WTC11 (cell line): ENCODE results near the gene ATF6B. TPM values are rescaled to one million over a fixed set of nuclear protein-coding genes. Genes with fewer than 3 reads are reported as not detected.

Experiments
- ATAC-seq: fragments of 200-7000 bp; cut with Tn5 transposase; 2 replicates; pipeline ENCODE4 v1.10.0; 2021; ENCODE audit warnings: mild to moderate bottlenecking, moderate library complexity
- CTCF ChIA-PET: fragments of 300-600 bp; sonication (Branson Sonifier 250); formaldehyde crosslinking; loops from one replicate; lab custom pipeline; 2021; ENCODE audit warnings: antibody characterized with exemption; lab: Charles Lee
- POLR2A ChIA-PET: fragments of 350-600 bp; sonication (Branson Sonifier 250); formaldehyde crosslinking; loops from one replicate; lab custom pipeline; 2021; ENCODE audit warnings: antibody characterized with exemption; lab: Charles Lee
- DNase-seq: peaks from one replicate; pipeline ENCODE4 v3.0.0; 2021; ENCODE audit warnings: low spot score
- H3K27ac Mint-ChIP-seq: 2 replicates; pipeline ENCODE4 v1.8.0; 2021; ENCODE audit warnings: mixed read lengths
- H3K27me3 Mint-ChIP-seq: 2 replicates; pipeline ENCODE4 v1.8.0; 2021; ENCODE audit warnings: low read depth, mild to moderate bottlenecking, moderate library complexity, mixed read lengths
- H3K36me3 Mint-ChIP-seq: 2 replicates; pipeline ENCODE4 v1.8.0; 2021; ENCODE audit warnings: mixed read lengths
- H3K4me1 Mint-ChIP-seq: 2 replicates; pipeline ENCODE4 v1.8.0; 2022; ENCODE audit warnings: mixed read lengths
- H3K4me3 Mint-ChIP-seq: 2 replicates; pipeline ENCODE4 v1.8.0; 2021; ENCODE audit warnings: mild to moderate bottlenecking, moderate library complexity, mixed read lengths
- H3K9me3 Mint-ChIP-seq: 2 replicates; pipeline ENCODE4 v1.8.0; 2021; ENCODE audit warnings: mixed read lengths
- EMX1 ChIP-seq: fragments of 250-450 bp; sonication (Bioruptor Pico); IDR thresholded peaks from 2 replicates; pipeline ENCODE4 v1.8.0; 2021; ENCODE audit warnings: mild to moderate bottlenecking
- FOXP1 ChIP-seq: sonication (generic); formaldehyde crosslinking; IDR thresholded peaks from 2 replicates; pipeline ENCODE4 v1.8.0; 2022; ENCODE audit warnings: missing genetic modification reagents, mild to moderate bottlenecking, moderate library complexity, borderline replicate concordance
- HMGA2 ChIP-seq: fragments of 250-450 bp; sonication (Bioruptor Pico); IDR thresholded peaks from 2 replicates; pipeline ENCODE4 v1.4.0; 2021; ENCODE audit warnings: mild to moderate bottlenecking, moderate library complexity
- JAZF1 ChIP-seq: fragments of 250-450 bp; sonication (Bioruptor Pico); IDR thresholded peaks from 2 replicates; pipeline ENCODE4 v1.9.0; 2021; ENCODE audit warnings: moderate library complexity, mild to moderate bottlenecking, inconsistent platforms
- JUN ChIP-seq: sonication (generic); formaldehyde crosslinking; IDR thresholded peaks from 2 replicates; pipeline ENCODE4 v1.8.0; 2023; ENCODE audit warnings: mild to moderate bottlenecking, missing genetic modification reagents
- KAT7 ChIP-seq: sonication (generic); formaldehyde crosslinking; IDR thresholded peaks from 2 replicates; pipeline ENCODE4 v1.8.1; 2023; ENCODE audit warnings: missing genetic modification reagents, mild to moderate bottlenecking, borderline replicate concordance
- NFE2L1 ChIP-seq: sonication (generic); formaldehyde crosslinking; IDR thresholded peaks from 2 replicates; pipeline ENCODE4 v1.8.1; 2023; ENCODE audit warnings: missing genetic modification reagents
- PRRX2 ChIP-seq: fragments of 250-450 bp; sonication (Bioruptor Pico); IDR thresholded peaks from 2 replicates; pipeline ENCODE4 v1.8.0; 2021; ENCODE audit warnings: mild to moderate bottlenecking
- SOX15 ChIP-seq: fragments of 250-450 bp; sonication (Bioruptor Pico); IDR thresholded peaks from 2 replicates; pipeline ENCODE4 v1.9.0; 2021; ENCODE audit warnings: mild to moderate bottlenecking
- TEAD4 ChIP-seq: sonication (generic); formaldehyde crosslinking; IDR thresholded peaks from 2 replicates; pipeline ENCODE4 v1.8.0; 2022; ENCODE audit warnings: mild to moderate bottlenecking, missing genetic modification reagents
- ZNF219 ChIP-seq: sonication (generic); formaldehyde crosslinking; IDR thresholded peaks from 2 replicates; pipeline ENCODE4 v1.8.0; 2023; ENCODE audit warnings: missing genetic modification reagents, mild to moderate bottlenecking, borderline replicate concordance
- ZNF317 ChIP-seq: sonication (generic); formaldehyde crosslinking; IDR thresholded peaks from 2 replicates; pipeline ENCODE4 v1.8.1; 2023; ENCODE audit warnings: low read depth, mild to moderate bottlenecking, moderate library complexity, missing genetic modification reagents, borderline replicate concordance
- ZNF416 ChIP-seq: fragments of 250-450 bp; sonication (Bioruptor Pico); IDR thresholded peaks from 2 replicates; pipeline ENCODE4 v1.9.0; 2021; ENCODE audit warnings: mild to moderate bottlenecking, inconsistent platforms
- total RNA-seq: library from RNA; stranded (reverse); gene quantifications from 3 replicates; pipeline ENCODE4 v1.2.3, GENCODE V29; 2021
- TF ChIP-seq, protein P1 (sequence below): fragments of 250-450 bp; sonication (Bioruptor Pico); IDR thresholded peaks from 2 replicates; pipeline ENCODE4 v1.9.0; 2021; ENCODE audit warnings: moderate library complexity, mild to moderate bottlenecking, inconsistent platforms, borderline replicate concordance
- TF ChIP-seq, protein P2 (sequence below): sonication (generic); formaldehyde crosslinking; IDR thresholded peaks from 2 replicates; pipeline ENCODE4 v1.8.1; 2023; ENCODE audit warnings: mild to moderate bottlenecking, missing genetic modification reagents, borderline replicate concordance
- TF ChIP-seq, protein P3 (sequence below): sonication (generic); formaldehyde crosslinking; IDR thresholded peaks from 2 replicates; pipeline ENCODE4 v1.8.0; 2022; ENCODE audit warnings: mild to moderate bottlenecking, missing genetic modification reagents
- TF ChIP-seq, protein P4 (sequence below): fragments of 250-450 bp; sonication (Bioruptor Pico); IDR thresholded peaks from 2 replicates; pipeline ENCODE4 v1.9.0; 2021; ENCODE audit warnings: mild to moderate bottlenecking
- TF ChIP-seq, protein P5 (sequence below): sonication (generic); formaldehyde crosslinking; conservative IDR thresholded peaks from 2 replicates; pipeline ENCODE4 v1.8.1; 2022; ENCODE audit warnings: mild to moderate bottlenecking, missing genetic modification reagents
- TF ChIP-seq, protein P6 (sequence below): sonication (generic); formaldehyde crosslinking; IDR thresholded peaks from 2 replicates; pipeline ENCODE4 v1.8.1; 2023; ENCODE audit warnings: mild to moderate bottlenecking, moderate library complexity, missing genetic modification reagents
- TF ChIP-seq, protein P7 (sequence below): fragments of 250-450 bp; sonication (Bioruptor Pico); conservative IDR thresholded peaks from 2 replicates; pipeline ENCODE4 v1.9.0; 2021; ENCODE audit warnings: mild to moderate bottlenecking
- TF ChIP-seq, protein P8 (sequence below): sonication (generic); formaldehyde crosslinking; IDR thresholded peaks from 2 replicates; pipeline ENCODE4 v1.8.0; 2022; ENCODE audit warnings: mild to moderate bottlenecking, missing genetic modification reagents
- TF ChIP-seq, protein P9 (sequence below): sonication (generic); formaldehyde crosslinking; IDR thresholded peaks from 2 replicates; pipeline ENCODE4 v1.8.1; 2022; ENCODE audit warnings: mild to moderate bottlenecking, missing genetic modification reagents, moderate library complexity, borderline replicate concordance

The ATF6B gene
- total RNA-seq, 1 experiment from 2014 or later: 47.5 TPM

DNA sequence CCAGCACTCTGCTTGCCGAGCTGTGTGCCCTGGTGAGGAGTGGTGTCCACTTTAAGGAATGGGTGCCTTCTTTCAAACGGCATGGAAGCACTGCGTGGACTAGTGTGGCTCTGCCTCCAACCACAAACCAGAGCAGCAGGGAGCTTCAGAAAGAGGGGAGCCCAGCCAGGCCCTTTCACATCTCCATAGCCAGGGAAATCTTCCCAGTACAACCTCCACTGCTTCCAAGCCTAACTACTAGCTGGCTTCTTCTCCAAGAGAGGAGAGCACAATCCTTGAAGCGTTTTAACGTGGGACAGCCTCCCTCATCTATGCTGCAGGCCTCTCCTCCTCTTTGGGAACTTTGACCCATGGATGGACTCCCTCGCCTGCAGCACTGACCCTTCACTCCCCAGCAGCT lies 45.6 kb downstream of the ATF6B start:
- DNase-seq: no peak
- H3K27me3 Mint-ChIP-seq: peaks cover 13% of the 10 kb centered on the region
- H3K9me3 Mint-ChIP-seq: no peaks in the 10 kb centered on the region
- H3K4me3 Mint-ChIP-seq: no peak overlapping the region
- TF ChIP-seq, protein P1, sequence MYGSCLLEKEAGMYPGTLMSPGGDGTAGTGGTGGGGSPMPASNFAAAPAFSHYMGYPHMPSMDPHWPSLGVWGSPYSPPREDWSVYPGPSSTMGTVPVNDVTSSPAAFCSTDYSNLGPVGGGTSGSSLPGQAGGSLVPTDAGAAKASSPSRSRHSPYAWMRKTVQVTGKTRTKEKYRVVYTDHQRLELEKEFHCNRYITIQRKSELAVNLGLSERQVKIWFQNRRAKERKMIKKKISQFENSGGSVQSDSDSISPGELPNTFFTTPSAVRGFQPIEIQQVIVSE: no peak
- TF ChIP-seq ZNF416 (no peak), JUN (CRISPR knock-in tag) (no peak), FOXP1 (no peak), JAZF1 (no peak), HMGA2 (CRISPR knock-in tag) (no peak), SOX15 (no peak), ZNF219 (CRISPR knock-in tag) (no peak), EMX1 (no peak), ZNF317 (CRISPR knock-in tag) (no peak), PRRX2 (CRISPR knock-in tag) (no peak), TEAD4 (CRISPR knock-in tag) (no peak)
- TF ChIP-seq, protein P2, sequence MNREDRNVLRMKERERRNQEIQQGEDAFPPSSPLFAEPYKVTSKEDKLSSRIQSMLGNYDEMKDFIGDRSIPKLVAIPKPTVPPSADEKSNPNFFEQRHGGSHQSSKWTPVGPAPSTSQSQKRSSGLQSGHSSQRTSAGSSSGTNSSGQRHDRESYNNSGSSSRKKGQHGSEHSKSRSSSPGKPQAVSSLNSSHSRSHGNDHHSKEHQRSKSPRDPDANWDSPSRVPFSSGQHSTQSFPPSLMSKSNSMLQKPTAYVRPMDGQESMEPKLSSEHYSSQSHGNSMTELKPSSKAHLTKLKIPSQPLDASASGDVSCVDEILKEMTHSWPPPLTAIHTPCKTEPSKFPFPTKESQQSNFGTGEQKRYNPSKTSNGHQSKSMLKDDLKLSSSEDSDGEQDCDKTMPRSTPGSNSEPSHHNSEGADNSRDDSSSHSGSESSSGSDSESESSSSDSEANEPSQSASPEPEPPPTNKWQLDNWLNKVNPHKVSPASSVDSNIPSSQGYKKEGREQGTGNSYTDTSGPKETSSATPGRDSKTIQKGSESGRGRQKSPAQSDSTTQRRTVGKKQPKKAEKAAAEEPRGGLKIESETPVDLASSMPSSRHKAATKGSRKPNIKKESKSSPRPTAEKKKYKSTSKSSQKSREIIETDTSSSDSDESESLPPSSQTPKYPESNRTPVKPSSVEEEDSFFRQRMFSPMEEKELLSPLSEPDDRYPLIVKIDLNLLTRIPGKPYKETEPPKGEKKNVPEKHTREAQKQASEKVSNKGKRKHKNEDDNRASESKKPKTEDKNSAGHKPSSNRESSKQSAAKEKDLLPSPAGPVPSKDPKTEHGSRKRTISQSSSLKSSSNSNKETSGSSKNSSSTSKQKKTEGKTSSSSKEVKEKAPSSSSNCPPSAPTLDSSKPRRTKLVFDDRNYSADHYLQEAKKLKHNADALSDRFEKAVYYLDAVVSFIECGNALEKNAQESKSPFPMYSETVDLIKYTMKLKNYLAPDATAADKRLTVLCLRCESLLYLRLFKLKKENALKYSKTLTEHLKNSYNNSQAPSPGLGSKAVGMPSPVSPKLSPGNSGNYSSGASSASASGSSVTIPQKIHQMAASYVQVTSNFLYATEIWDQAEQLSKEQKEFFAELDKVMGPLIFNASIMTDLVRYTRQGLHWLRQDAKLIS (CRISPR knock-in tag): no peak
- TF ChIP-seq, protein P3, sequence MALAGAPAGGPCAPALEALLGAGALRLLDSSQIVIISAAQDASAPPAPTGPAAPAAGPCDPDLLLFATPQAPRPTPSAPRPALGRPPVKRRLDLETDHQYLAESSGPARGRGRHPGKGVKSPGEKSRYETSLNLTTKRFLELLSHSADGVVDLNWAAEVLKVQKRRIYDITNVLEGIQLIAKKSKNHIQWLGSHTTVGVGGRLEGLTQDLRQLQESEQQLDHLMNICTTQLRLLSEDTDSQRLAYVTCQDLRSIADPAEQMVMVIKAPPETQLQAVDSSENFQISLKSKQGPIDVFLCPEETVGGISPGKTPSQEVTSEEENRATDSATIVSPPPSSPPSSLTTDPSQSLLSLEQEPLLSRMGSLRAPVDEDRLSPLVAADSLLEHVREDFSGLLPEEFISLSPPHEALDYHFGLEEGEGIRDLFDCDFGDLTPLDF: no peak
- TF ChIP-seq, protein P4, sequence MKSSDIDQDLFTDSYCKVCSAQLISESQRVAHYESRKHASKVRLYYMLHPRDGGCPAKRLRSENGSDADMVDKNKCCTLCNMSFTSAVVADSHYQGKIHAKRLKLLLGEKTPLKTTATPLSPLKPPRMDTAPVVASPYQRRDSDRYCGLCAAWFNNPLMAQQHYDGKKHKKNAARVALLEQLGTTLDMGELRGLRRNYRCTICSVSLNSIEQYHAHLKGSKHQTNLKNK (CRISPR knock-in tag): no peak
- TF ChIP-seq, protein P5, sequence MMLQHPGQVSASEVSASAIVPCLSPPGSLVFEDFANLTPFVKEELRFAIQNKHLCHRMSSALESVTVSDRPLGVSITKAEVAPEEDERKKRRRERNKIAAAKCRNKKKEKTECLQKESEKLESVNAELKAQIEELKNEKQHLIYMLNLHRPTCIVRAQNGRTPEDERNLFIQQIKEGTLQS (CRISPR knock-in tag): no peak
- TF ChIP-seq, protein P6, sequence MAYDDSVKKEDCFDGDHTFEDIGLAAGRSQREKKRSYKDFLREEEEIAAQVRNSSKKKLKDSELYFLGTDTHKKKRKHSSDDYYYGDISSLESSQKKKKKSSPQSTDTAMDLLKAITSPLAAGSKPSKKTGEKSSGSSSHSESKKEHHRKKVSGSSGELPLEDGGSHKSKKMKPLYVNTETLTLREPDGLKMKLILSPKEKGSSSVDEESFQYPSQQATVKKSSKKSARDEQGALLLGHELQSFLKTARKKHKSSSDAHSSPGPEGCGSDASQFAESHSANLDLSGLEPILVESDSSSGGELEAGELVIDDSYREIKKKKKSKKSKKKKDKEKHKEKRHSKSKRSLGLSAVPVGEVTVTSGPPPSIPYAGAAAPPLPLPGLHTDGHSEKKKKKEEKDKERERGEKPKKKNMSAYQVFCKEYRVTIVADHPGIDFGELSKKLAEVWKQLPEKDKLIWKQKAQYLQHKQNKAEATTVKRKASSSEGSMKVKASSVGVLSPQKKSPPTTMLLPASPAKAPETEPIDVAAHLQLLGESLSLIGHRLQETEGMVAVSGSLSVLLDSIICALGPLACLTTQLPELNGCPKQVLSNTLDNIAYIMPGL (CRISPR knock-in tag): no peak
- TF ChIP-seq, all 79 proteins: peak for 0
- no peaks in the 10 kb centered on the region for H3K36me3 Mint-ChIP-seq
- ChIA-PET POLR2A (no interaction called here), CTCF (interaction anchor here (0.6 to 3.0 kb wide), 2 partner anchors 21 to 35 kb away, joined by 3 to 15 read pairs; no protein-coding TSS in a partner anchor)
- peaks cover 11% of the 10 kb centered on the region for H3K4me1 Mint-ChIP-seq
- ATAC-seq: no peak
- no peak overlapping the region for H3K27ac Mint-ChIP-seq

DNA sequence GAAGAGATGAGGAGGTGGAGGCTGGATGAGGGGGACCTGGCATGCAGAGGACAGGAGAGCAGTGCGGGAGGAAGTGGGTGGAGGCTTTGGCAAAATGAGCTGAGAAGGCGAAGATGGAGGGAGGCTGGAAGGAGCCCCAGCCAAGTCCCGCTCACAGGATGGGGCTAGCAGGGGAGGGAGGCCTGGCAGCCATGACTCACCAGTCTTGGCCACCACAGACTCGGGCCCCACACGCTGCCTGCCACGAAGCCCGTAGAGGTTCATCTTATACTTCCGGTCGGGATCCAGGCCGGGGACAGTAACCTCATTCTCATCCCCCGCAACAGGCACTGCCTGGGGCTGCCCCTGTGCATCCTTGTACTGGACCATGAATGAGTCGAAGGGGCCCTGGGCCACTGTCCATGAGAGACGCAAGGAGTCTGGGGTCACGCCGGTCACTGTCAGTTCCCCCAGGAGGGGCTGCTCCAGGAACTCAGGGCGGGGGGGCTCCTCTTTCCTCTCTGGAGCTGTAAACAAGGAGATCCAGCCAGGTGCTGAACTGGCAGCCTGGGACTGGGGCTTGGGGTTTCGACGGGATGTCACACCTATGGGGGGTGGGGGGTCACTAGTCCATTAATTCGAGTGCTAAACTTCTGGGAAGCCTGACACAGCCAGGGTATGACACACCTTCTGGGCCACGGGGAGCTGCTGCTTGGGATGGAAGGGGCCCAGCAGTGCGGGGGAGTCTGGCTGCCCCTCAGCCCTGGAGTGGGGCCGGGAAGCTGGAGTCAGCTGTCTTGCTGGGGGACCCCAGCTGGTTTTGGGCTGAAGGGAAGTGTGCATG lies 46.7 kb downstream of the ATF6B start:
- Mint-ChIP-seq H3K36me3 (no peaks in the 10 kb centered on the region), H3K9me3 (no peaks in the 10 kb centered on the region), H3K4me3 (no peak overlapping the region), H3K27me3 (peaks cover 6% of the 10 kb centered on the region), H3K4me1 (peaks cover 5% of the 10 kb centered on the region), H3K27ac (no peak overlapping the region)
- ChIA-PET CTCF (interaction anchor here (0.6 to 3.0 kb wide), 2 partner anchors 18 to 34 kb away, joined by 3 to 15 read pairs; no protein-coding TSS in a partner anchor), POLR2A (no interaction called here)
- no peak for ATAC-seq
- no peak for DNase-seq
- TF ChIP-seq, protein P7, sequence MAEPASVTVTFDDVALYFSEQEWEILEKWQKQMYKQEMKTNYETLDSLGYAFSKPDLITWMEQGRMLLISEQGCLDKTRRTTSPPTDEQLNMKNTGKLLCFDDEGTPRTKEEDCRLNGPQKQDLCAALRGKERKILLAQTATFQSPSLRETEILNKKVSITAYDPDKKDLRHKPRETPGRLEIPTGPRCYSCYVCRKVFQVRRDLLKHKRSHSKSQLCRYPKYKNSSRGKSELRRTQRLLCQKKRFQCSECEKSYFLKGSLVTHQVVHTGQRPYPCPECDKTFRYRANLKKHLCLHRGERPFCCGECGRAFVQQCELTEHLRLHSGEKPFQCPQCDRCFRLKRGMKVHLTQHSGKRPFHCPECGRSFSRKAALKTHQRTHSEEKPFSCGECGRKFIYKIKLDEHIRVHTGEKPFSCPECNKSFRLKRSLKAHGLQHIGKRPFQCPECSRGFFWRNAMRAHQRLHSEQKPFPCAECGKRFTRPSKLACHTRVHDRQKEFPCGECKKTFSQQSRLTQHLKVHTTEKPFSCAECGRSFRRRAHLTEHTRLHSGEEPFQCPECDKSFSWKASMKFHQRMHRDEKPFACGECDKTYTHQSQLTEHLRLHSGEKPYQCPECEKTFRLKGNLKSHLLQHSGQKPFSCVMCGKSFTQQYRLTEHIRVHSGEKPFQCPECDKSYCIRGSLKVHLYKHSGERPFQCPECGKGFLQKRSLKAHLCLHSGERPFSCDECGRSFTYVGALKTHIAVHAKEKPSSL (CRISPR knock-in tag): no peak
- TF ChIP-seq NFE2L1 (no peak), KAT7 (no peak), ZNF317 (CRISPR knock-in tag) (no peak)
- TF ChIP-seq, protein P8, sequence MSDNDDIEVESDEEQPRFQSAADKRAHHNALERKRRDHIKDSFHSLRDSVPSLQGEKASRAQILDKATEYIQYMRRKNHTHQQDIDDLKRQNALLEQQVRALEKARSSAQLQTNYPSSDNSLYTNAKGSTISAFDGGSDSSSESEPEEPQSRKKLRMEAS (CRISPR knock-in tag): no peak
- TF ChIP-seq, protein P9, sequence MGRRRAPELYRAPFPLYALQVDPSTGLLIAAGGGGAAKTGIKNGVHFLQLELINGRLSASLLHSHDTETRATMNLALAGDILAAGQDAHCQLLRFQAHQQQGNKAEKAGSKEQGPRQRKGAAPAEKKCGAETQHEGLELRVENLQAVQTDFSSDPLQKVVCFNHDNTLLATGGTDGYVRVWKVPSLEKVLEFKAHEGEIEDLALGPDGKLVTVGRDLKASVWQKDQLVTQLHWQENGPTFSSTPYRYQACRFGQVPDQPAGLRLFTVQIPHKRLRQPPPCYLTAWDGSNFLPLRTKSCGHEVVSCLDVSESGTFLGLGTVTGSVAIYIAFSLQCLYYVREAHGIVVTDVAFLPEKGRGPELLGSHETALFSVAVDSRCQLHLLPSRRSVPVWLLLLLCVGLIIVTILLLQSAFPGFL (CRISPR knock-in tag): no peak
